ENCODE results near the gene IDUA. TPM values are rescaled to one million over a fixed set of nuclear protein-coding genes. Genes with fewer than 3 reads are reported as not detected.

The IDUA gene
- polyA plus RNA-seq, 2 donors: 10.0 to 17.8 TPM

GRCh38 chr4:949656-950055 lies 37.2 kb upstream of the IDUA start:
- Histone ChIP-seq H3K4me3 (ENCODE audit: low read depth in 1 of 2, low read length in 2 of 2) (no peak overlapping the region), H3K27ac (ENCODE audit: low read depth in 2 of 2, low read length in 1 of 2) (no peak overlapping the region), H3K4me1 (ENCODE audit: control insufficient read depth in 2 of 2, insufficient read depth in 2 of 2, low read length in 1 of 2) (no peaks in the 10 kb centered on the region), H3K27me3 (ENCODE audit: control insufficient read depth in 1 of 2, insufficient read depth in 2 of 2, low read length in 2 of 2) (no peaks in the 10 kb centered on the region), H3K9me3 (ENCODE audit: control insufficient read depth in 2 of 2, insufficient read depth in 1 of 2, low read depth in 1 of 2, low read length in 1 of 2) (peaks cover 0 to 2% of the 10 kb centered on the region in 2 donors), H3K36me3 (ENCODE audit: control insufficient read depth in 2 of 2, insufficient read depth in 2 of 2, low read length in 1 of 2) (peaks cover 0 to 14% of the 10 kb centered on the region in 2 donors)
- 91% methylated on average over 20 of the region's 20 CpGs for WGBS, 2 donors

- 88 to 91% methylated on average over 28 to 30 of the region's 30 CpGs for WGBS, 2 donors
- peaks cover 0 to 2% of the 10 kb centered on the region in 2 donors for H3K9me3 ChIP-seq (ENCODE audit: control insufficient read depth in 2 of 2, insufficient read depth in 1 of 2, low read depth in 1 of 2, low read length in 1 of 2)
- H3K36me3 ChIP-seq (ENCODE audit: control insufficient read depth in 2 of 2, insufficient read depth in 2 of 2, low read length in 1 of 2): peaks cover 0 to 14% of the 10 kb centered on the region in 2 donors
- no peak overlapping the region for H3K27ac ChIP-seq (ENCODE audit: low read depth in 2 of 2, low read length in 1 of 2)
- H3K4me3 ChIP-seq (ENCODE audit: low read depth in 1 of 2, low read length in 2 of 2): no peak overlapping the region
- H3K27me3 ChIP-seq (ENCODE audit: control insufficient read depth in 1 of 2, insufficient read depth in 2 of 2, low read length in 2 of 2): no peaks in the 10 kb centered on the region
- no peaks in the 10 kb centered on the region for H3K4me1 ChIP-seq (ENCODE audit: control insufficient read depth in 2 of 2, insufficient read depth in 2 of 2, low read length in 1 of 2)
Observed at GRCh38 chr4:950136-951020, 36.5 kb upstream of the IDUA start.

GRCh38 chr4:951186-951585 lies 35.7 kb upstream of the IDUA start:
- Histone ChIP-seq H3K27ac (ENCODE audit: low read depth in 2 of 2, low read length in 1 of 2) (no peak overlapping the region), H3K27me3 (ENCODE audit: control insufficient read depth in 1 of 2, insufficient read depth in 2 of 2, low read length in 2 of 2) (no peaks in the 10 kb centered on the region), H3K4me3 (ENCODE audit: low read depth in 1 of 2, low read length in 2 of 2) (no peak overlapping the region), H3K36me3 (ENCODE audit: control insufficient read depth in 2 of 2, insufficient read depth in 2 of 2, low read length in 1 of 2) (peaks cover 0 to 14% of the 10 kb centered on the region in 2 donors), H3K4me1 (ENCODE audit: control insufficient read depth in 2 of 2, insufficient read depth in 2 of 2, low read length in 1 of 2) (no peaks in the 10 kb centered on the region), H3K9me3 (ENCODE audit: control insufficient read depth in 2 of 2, insufficient read depth in 1 of 2, low read depth in 1 of 2, low read length in 1 of 2) (peaks cover 0 to 2% of the 10 kb centered on the region in 2 donors)
- WGBS, 2 donors: 78 to 79% methylated on average over 7 of the region's 7 CpGs

GRCh38 chr4:951594-952468 lies 35.0 kb upstream of the IDUA start:
- Histone ChIP-seq H3K9me3 (ENCODE audit: control insufficient read depth in 2 of 2, insufficient read depth in 1 of 2, low read depth in 1 of 2, low read length in 1 of 2) (peaks cover 0 to 2% of the 10 kb centered on the region in 2 donors), H3K27me3 (ENCODE audit: control insufficient read depth in 1 of 2, insufficient read depth in 2 of 2, low read length in 2 of 2) (no peaks in the 10 kb centered on the region), H3K27ac (ENCODE audit: low read depth in 2 of 2, low read length in 1 of 2) (no peak overlapping the region), H3K4me1 (ENCODE audit: control insufficient read depth in 2 of 2, insufficient read depth in 2 of 2, low read length in 1 of 2) (no peaks in the 10 kb centered on the region), H3K4me3 (ENCODE audit: low read depth in 1 of 2, low read length in 2 of 2) (no peak overlapping the region), H3K36me3 (ENCODE audit: control insufficient read depth in 2 of 2, insufficient read depth in 2 of 2, low read length in 1 of 2) (peaks cover 0 to 14% of the 10 kb centered on the region in 2 donors)
- WGBS, 2 donors: 86 to 90% methylated on average over 23 of the region's 23 CpGs

GRCh38 chr4:952881-953573 lies 33.8 kb upstream of the IDUA start:
- WGBS, 2 donors: 95% methylated on average over 28 of the region's 28 CpGs
- Histone ChIP-seq H3K27me3 (ENCODE audit: control insufficient read depth in 1 of 2, insufficient read depth in 2 of 2, low read length in 2 of 2) (no peaks in the 10 kb centered on the region), H3K27ac (ENCODE audit: low read depth in 2 of 2, low read length in 1 of 2) (no peak overlapping the region), H3K9me3 (ENCODE audit: control insufficient read depth in 2 of 2, insufficient read depth in 1 of 2, low read depth in 1 of 2, low read length in 1 of 2) (peaks cover 0 to 2% of the 10 kb centered on the region in 2 donors), H3K4me1 (ENCODE audit: control insufficient read depth in 2 of 2, insufficient read depth in 2 of 2, low read length in 1 of 2) (no peaks in the 10 kb centered on the region), H3K36me3 (ENCODE audit: control insufficient read depth in 2 of 2, insufficient read depth in 2 of 2, low read length in 1 of 2) (peaks cover under 1 to 21% of the 10 kb centered on the region in 2 donors), H3K4me3 (ENCODE audit: low read depth in 1 of 2, low read length in 2 of 2) (no peak overlapping the region)

- WGBS, 2 donors: 97 to 98% methylated on average over 13 of the region's 13 CpGs
- Histone ChIP-seq H3K36me3 (ENCODE audit: control insufficient read depth in 2 of 2, insufficient read depth in 2 of 2, low read length in 1 of 2) (peaks cover 4 to 26% of the 10 kb centered on the region in 2 donors), H3K4me3 (ENCODE audit: low read depth in 1 of 2, low read length in 2 of 2) (no peak overlapping the region), H3K27ac (ENCODE audit: low read depth in 2 of 2, low read length in 1 of 2) (no peak overlapping the region), H3K9me3 (ENCODE audit: control insufficient read depth in 2 of 2, insufficient read depth in 1 of 2, low read depth in 1 of 2, low read length in 1 of 2) (peaks cover 0 to 1% of the 10 kb centered on the region in 2 donors), H3K27me3 (ENCODE audit: control insufficient read depth in 1 of 2, insufficient read depth in 2 of 2, low read length in 2 of 2) (no peaks in the 10 kb centered on the region), H3K4me1 (ENCODE audit: control insufficient read depth in 2 of 2, insufficient read depth in 2 of 2, low read length in 1 of 2) (no peaks in the 10 kb centered on the region)
Observed at GRCh38 chr4:953574-953915, 33.3 kb upstream of the IDUA start.

GRCh38 chr4:954211-955020 lies 32.4 kb upstream of the IDUA start:
- no peak overlapping the region for H3K4me3 ChIP-seq (ENCODE audit: low read depth in 1 of 2, low read length in 2 of 2)
- H3K27ac ChIP-seq (ENCODE audit: low read depth in 2 of 2, low read length in 1 of 2): no peak overlapping the region
- no peaks in the 10 kb centered on the region for H3K4me1 ChIP-seq (ENCODE audit: control insufficient read depth in 2 of 2, insufficient read depth in 2 of 2, low read length in 1 of 2)
- peaks cover 5 to 31% of the 10 kb centered on the region in 2 donors for H3K36me3 ChIP-seq (ENCODE audit: control insufficient read depth in 2 of 2, insufficient read depth in 2 of 2, low read length in 1 of 2)
- H3K9me3 ChIP-seq (ENCODE audit: control insufficient read depth in 2 of 2, insufficient read depth in 1 of 2, low read depth in 1 of 2, low read length in 1 of 2): no peaks in the 10 kb centered on the region
- WGBS, 2 donors: 93 to 94% methylated on average over 17 of the region's 17 CpGs
- H3K27me3 ChIP-seq (ENCODE audit: control insufficient read depth in 1 of 2, insufficient read depth in 2 of 2, low read length in 2 of 2): no peaks in the 10 kb centered on the region

- H3K27me3 ChIP-seq (ENCODE audit: control insufficient read depth in 1 of 2, insufficient read depth in 2 of 2, low read length in 2 of 2): no peaks in the 10 kb centered on the region
- no peak overlapping the region for H3K27ac ChIP-seq (ENCODE audit: low read depth in 2 of 2, low read length in 1 of 2)
- H3K9me3 ChIP-seq (ENCODE audit: control insufficient read depth in 2 of 2, insufficient read depth in 1 of 2, low read depth in 1 of 2, low read length in 1 of 2): no peaks in the 10 kb centered on the region
- H3K4me1 ChIP-seq (ENCODE audit: control insufficient read depth in 2 of 2, insufficient read depth in 2 of 2, low read length in 1 of 2): no peaks in the 10 kb centered on the region
- peaks cover 5 to 35% of the 10 kb centered on the region in 2 donors for H3K36me3 ChIP-seq (ENCODE audit: control insufficient read depth in 2 of 2, insufficient read depth in 2 of 2, low read length in 1 of 2)
- 93 to 94% methylated on average over 33 of the region's 33 CpGs for WGBS, 2 donors
- no peak overlapping the region for H3K4me3 ChIP-seq (ENCODE audit: low read depth in 1 of 2, low read length in 2 of 2)
Observed at GRCh38 chr4:955161-955921, 31.5 kb upstream of the IDUA start.
